GM18867 (cell line): Measurements from ENCODE around the gene RIN1.

Experiments
- ATAC-seq: cut with Tn5 transposase; IDR thresholded peaks from one replicate; pipeline ENCODE4 v1.9.1; 2021; ENCODE audit warnings: mild to moderate bottlenecking, moderate library complexity; ENCODE audit not compliant: unreplicated experiment

RIN1 gene

GRCh38 chr11:66302656-66303055 lies 33.6 kb downstream of the RIN1 start:
- no peak for ATAC-seq

DNA sequence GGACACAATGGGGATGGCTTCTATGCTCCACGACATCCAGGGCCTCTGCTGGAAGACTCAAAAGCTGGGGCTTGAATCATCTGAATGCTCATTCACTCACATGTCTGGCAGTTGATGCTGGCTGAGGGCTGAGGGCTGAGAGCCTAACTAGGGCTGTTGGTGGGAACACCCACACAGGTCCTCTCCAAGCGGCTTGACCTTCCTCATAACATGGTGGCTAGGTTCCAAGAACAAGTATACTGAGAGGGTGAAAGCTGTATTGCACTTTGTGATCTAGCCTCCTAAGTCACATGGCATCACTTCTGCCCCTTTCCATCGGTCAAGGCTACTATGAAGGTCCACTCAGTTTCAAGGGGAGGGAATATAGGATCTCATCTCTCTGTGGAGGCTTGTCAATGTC lies 37.0 kb downstream of the RIN1 start:
- no peak for ATAC-seq

DNA sequence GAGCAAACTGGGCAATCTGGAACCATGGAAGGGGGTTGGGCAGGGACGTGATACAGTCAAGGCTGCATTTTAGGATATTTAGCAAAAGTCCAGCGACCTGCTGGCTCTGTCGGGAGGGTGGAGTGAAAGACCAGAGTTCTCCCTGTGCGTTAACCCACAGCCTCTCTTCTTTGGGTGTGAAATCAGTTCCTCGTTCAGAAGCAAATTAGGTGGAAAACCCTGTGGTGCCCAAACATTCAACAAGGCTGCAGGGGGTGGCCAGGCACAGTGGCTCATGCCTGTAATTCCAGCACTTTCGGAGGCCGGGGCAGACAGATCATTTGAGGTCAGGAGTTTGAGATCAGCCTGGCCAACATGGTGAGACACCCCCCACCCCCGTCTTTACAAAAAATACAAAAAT lies 38.6 kb downstream of the RIN1 start:
- ATAC-seq = no peak

DNA sequence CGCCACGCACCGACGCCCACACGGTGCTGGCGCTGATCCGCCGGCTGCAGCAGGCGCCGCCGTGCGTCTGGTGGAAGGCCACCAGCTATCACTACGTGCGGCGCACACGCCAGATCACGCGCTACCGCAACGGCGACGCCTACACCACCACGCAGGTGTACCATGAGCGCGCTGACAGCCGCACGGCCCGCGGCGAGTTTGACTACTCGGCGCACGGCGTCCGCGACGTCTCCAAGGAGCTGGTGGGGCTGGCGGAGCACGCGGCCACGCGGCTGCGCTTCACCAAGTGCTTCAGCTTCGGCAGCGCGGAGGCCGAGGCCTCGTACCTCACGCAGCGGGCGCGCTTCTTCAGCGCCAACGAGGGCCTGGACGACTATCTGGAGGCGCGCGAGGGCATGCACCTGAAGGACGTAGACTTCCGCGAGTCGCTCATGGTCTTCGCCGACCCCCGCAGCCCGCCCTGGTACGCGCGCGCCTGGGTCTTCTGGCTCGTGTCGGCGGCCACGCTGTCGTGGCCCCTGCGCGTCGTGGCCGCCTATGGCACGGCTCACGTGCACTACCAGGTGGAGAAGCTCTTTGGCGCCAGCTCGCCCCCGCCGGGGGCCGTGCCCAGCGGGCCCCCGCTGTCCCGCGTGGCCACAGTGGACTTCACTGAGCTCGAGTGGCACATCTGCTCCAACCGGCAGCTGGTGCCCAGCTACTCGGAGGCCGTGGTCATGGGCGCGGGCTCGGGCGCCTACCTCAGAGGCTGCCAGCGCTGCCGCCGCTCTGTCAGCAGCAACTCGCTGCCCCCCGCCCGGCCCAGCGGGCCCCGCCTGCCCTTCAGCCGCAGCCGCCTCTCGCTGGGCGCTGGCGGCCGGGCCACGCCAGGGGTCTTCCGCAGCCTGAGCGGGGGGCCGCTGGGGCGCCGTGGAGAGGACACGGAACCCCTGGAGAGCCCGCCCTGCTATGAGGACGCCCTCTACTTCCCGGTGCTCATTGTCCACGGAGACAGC lies 41.3 kb downstream of the RIN1 start:
- no peak for ATAC-seq

- ATAC-seq = no peak
Measured at GRCh38 chr11:66293777-66294625, 42.2 kb downstream of the RIN1 start.

DNA sequence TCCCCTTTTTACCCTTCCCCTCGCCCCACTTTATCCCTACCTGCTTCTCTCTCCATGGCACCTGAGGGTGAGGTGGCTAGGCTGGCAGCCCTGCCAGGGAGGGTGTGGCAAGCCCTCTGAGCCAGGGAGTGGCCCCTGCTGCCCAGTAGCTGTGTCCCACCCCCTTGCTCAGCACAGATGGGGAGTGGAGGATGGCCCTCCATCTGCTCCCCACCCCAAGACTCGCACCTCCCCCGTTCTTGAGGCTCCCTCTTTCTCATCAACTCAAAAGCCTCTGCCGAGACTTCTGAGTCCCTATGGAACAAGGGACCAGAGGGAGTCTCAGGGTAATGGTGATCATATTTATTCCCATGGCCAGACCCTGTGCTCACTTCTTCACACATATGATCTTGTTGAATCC lies 42.9 kb downstream of the RIN1 start:
- ATAC-seq = no peak

DNA sequence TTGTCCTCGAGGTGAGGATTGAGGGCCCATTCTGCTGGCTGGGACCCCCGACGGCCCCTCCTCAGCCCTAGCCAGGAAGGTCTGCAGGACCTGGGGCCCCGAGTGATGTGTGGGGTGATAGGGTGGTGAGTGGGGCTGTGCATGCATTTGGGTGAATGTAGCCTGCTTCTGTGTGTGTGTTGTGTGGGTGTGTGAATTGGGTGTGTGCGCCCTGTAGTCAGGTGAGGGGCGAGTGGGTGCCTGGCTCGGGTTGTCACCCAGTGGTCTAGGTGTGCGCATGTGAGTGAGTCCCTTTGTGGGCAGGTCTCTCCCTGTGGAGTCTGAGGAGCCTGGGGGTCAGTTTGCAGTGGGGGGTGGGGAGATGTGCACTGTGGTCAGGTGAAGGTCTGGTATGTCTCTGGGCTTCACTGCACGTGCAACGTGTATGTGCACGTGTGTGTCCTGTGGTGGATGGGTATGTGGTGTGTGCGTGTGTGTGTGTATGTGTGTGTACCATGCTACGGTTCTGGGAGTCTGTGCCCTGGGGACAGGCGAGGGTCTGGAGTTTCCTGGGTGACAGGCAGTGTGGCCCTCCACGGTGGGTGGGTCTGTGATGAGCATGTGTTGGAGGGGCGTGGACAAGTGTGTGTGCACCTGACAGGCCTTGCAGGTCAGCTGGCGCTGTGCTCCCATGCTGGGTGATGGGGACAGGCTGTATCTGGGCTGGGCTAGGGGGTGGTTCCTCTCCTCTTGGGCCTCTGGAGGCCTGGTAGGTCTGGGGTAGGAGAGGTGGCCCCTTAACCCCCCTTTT lies 43.5 kb downstream of the RIN1 start:
- no peak for ATAC-seq

GRCh38 chr11:66291706-66292542 lies 44.3 kb downstream of the RIN1 start, which contains the start of gene TMEM151A:
TMEM151A (plus strand) TSS chr11:66291894; CDS start chr11:66292014, 120 bp downstream.
- ATAC-seq = no peak

DNA sequence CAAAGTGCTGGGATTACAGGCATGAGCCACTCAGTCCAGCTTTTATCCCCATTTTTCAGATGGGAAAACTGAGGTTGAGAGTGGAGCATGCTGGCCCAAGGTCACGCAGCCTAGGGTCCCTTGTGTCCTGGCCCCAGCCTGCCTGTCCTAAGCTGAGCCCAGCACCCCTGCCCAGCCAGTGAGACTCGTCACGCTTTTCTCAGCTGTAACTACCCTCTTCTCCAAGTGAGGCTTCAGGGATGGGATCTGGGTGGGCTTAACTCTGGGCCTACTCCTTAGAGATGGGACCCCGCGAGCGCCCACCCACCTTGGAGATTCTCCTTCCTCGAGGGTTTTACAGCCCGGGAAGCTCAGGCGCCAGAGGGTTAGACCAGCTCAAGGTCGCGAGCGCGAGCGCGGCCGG lies 44.9 kb downstream of the RIN1 start:
- no peak for ATAC-seq

- no peak for ATAC-seq
Measured at GRCh38 chr11:66290330-66290621, 46.0 kb downstream of the RIN1 start.

DNA sequence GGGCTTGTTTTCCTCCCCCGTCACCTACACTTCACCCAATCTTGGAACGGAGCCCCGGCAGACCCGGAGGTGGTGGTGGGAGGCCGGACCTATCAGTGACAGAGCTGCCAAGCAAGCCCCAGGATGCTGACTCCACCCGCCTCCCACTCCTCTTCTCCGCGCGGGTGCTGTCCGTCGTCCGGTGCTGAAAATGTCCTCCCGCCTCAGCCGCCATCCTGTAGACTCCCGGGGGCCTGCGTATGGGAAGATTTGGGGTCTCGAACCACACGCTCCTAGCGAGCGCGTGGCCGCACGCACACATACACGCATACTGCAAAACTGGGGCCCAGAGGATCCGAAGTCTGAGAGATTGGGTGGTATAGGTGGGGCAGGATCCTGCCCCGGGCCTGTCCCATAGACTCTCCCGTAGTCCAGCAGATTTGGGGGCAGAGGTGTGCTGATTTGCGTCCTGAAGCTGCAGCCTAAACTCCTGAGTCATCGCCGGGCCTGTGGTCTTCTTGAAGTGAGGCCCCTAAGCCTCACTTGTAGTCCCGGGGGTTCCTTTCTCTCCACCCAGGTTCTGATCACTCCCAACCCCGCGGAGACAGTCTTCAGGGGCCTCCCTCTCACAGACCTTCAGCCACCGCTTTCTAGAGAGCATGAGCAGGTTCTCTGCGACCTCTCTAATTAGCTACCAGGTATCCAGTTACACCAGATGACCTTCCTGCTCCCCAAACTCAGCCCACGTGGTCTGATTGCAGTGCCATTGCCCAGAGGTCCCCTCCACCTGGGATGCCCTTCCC lies 46.5 kb downstream of the RIN1 start:
- ATAC-seq = peak; percentile 29

DNA sequence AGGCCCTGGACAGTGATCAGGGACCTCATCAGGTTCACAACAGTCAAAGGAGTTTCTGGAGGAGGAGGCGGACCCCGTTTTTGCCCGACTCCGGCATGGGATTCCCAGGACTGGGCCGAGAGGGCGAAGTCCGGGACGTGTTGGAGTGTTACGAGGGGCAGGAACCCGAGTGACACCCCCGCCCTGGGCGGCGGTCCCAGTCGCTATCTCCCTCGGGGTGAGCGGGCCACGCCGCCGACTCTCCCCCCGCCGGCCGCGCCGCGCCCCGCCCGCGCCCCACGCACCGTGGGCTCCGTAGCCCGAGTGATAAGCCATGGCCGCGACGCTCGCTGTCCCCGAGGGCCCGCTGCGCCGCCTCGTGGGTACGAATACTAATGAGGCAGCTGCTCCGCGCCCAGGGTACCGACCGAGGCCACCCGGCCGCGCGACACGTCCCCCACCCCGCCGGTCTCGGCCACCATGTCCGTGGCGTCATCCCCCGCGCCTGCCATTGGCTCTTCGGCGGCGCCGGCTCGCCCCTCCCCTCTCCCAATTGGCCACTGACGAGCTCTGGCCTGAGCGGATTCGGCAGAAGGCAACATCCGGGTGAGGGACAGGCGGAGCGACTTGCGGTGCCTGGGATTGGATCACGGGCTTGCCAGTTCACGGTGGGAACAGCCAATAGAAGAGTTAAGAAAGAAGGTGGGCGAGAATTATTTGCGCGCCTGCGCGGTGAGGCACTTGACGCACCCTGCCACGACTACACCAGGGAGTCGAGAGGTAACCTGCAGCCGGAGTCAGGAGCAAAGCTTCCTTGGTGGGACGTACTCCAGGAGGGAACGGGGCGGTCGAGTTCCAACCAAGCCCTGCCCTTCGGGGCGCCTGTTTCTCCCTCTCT lies 47.3 kb downstream of the RIN1 start, which contains the start of gene YIF1A:
Gene YIF1A, minus strand, starts transcription at position 473 of the 877 bp plus-strand sequence. Its CDS starts 158 bp downstream, at position 315.
- peak; percentile 85 for ATAC-seq

- peak; percentile 0 for ATAC-seq
Measured at GRCh38 chr11:66287889-66288670, 48.2 kb downstream of the RIN1 start.

DNA sequence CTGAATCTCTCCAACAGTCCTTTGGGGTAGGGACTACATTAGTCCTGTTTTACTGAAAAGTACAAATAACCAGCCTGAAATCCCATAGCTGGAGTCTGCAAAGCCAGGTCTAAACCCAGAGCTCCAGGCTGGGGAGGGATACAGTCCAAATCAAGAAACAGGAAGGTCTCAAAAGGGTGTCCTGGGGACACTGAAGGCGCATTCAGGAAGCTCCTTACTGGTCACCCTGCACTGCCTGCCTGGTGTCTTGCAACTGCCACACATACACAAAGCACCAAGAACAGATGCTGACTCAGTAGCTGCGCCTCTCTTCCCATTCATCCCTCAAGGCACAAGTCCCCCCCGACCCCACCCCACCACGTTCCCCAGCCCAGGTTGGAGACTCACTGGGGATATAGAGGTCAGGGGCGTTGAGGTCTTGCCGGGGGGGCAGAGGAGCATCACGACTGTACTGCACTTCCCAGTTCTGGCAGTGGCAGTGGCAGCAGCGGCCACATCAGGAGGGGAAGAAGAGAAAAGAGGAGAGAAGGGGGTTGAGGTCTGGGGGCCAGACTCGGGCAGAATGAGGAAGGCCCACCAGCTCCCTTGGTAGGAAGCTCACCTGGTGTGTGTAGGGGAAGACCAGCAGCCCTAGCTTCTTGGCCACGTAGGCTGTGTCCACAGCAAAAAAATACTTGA lies 48.9 kb downstream of the RIN1 start:
- ATAC-seq = no peak

DNA sequence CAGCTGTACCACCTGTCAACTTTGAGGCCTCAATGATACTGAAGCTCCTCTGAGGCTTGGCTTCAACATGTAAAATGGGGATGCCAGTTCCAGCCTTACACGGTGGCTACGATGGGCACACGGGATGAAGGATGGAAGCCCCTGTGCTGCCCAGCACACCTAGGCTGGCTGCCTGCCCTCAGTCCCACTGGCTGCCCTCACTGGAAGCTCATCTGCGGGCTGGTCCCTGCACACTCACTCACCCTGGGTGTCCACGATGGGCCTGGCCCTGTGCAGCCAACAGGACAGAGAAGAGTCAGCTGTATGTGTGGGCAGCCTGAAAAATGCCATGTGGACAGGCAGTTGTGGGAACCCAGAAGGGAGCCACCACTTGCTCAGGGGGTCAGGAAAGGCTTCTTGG lies 49.5 kb downstream of the RIN1 start:
- no peak for ATAC-seq

DNA sequence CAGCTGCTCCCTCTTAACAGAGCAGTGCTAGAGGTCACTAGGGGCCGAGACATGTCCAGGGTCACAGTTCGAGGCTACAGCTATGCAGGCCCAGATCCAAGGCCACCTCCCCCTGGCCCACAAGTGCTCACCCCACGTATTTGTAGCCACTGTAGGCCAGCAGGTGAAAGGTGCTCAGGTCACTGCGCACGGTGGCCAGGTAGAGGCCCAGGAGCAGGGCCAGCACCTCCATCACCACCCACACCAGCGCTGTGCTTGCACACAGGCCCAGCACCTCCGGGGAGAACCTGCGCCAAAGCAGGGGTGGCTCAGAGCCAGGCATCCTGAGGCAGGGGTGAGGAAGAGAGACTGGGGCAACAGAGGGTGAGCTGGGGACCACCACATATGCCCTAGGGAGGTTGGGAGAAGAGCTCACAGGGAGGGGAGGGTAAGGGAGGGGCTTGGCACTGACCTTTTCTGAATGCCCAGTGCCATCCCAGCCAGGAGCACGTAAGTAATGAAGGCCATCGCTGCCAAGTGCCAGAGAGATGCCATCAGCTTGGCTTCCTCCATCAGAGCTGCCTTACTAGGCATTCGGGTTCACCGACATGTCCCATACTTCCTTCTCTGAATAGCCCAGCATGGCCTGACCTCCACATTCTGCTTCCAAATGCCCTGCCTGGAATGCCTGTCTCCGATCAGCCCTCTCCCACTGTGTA lies 50.8 kb downstream of the RIN1 start:
- no peak for ATAC-seq
